Stimulated activated CD4-positive, alpha-beta T cell treated with anti-CD3 and anti-CD28 coated beads, Interleukin-15, amount 100 ng/mL, for 24 hours (primary cell): Measurements from ENCODE around the gene MGARP.
A peak's percentile ranks its signal among the peaks of the same experiment; 100 is the strongest.
"Not testable (repeated sequence)": the region's sequence is repeated elsewhere in the genome, so short reads cannot be mapped to it uniquely, and the experiment has no call there.

Experiments used
- DNase-seq: peaks from one replicate; pipeline ENCODE4 v3.0.0-alpha.2; 2020

MGARP gene

DNA sequence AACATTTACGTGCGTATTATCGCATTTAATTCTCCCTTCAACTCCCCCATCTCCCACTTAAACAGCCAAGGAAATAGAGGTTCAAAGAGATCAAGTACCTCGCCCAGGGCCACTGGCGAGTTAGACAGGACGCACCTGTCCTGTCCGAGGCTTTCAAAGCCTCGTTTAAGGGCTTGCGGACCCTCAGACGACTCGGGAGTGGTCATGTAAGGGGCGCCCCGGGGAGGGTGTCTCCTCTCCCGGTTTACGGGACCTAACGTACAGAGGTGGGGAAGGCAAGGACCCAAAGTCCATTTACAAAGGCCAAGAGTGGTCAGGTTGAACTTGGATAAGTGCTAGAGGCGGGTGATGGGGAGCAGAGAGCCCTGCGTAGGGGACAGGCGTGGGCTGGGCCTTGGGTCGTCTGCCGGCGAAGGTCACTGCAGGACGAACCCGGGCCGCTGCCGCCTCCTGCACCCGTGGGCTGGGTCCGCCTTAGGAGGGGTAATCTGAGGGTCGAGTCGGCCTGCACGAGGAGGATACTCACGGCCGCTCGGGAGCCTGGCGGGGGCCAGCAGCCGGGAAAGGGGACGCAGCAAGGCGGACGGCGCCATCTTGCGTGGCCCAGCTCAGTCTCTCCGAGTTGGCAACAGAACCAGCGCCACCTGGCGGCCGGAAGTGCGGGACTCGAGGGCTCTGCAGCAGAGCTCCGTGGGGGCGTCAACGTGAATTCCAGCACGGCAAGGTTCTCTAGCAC is 15.3 kb upstream of the MGARP start:
- peak; percentile 100 for DNase-seq

DNA sequence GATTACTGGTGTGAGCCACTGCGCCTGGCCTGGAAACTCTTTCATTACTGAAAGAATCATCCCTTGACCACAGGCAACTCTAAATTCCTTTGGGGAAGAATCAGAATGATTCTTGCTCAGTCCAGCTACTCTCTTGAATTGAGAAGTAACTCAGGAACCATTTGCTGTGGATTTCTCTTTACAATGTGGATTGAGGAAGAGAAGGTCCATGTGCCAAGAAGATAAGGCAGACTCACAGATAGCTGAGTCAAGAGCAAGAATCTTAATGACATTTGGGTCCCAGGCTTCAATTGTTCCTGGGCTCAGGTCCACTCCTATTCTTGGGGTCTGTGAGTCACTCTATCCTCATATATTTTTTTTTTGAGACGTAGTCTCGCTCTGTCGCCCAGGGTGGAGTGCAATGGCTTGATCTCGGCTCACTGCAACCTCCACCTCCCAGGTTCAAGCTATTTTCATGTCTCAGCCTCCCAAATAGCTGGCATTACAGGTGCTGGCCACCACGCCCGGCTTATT is 6.2 kb upstream of the MGARP start:
- DNase-seq = no peak

DNA sequence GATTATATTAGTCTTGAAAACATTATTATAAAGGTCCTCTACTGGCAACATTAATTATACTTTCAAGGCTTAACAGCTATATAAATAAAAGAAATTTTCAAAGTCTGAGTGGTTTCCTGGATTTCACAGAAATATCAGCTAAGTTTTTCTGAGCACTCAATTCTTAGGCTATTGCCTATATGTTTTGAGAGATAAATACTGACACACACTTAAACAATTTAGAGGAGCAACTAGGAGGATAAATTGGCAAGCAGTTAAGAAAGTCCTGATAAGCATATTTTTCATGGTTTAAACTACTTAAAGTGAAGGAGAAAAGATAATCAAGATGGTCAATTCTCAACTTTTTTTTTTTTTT is 2.7 kb upstream of the MGARP start:
- no peak for DNase-seq

DNA sequence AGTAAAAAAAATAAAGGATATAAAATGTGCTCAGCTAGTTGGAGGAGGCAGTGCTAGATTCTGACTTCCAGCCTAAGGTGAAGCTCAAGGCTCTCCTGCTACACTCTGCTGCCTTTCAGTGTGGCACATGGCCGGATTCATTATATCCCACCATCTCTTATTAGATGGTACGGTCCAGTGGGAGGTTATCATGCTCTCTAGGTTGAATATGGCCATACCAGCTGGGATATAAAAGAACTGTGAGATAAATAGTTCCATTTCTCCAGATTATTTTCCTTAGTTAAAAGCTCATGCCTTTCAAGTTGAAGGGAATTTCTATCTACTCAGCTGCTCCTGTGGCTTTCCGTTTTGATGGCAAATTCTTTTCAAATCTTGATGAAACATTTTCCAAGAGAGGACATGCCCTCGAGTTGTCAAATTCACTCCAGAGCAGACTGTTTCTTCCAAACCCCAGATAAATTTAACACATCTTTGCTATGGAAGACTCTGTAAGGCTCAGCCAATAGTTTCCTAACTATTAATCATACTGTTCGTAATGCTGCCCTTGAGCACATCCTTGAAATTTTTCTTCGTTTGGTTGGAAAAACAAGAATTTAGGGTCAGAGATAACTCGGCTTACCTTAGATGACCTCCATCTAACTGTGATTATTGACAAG is 2.2 kb upstream of the MGARP start:
- no peak for DNase-seq

DNA sequence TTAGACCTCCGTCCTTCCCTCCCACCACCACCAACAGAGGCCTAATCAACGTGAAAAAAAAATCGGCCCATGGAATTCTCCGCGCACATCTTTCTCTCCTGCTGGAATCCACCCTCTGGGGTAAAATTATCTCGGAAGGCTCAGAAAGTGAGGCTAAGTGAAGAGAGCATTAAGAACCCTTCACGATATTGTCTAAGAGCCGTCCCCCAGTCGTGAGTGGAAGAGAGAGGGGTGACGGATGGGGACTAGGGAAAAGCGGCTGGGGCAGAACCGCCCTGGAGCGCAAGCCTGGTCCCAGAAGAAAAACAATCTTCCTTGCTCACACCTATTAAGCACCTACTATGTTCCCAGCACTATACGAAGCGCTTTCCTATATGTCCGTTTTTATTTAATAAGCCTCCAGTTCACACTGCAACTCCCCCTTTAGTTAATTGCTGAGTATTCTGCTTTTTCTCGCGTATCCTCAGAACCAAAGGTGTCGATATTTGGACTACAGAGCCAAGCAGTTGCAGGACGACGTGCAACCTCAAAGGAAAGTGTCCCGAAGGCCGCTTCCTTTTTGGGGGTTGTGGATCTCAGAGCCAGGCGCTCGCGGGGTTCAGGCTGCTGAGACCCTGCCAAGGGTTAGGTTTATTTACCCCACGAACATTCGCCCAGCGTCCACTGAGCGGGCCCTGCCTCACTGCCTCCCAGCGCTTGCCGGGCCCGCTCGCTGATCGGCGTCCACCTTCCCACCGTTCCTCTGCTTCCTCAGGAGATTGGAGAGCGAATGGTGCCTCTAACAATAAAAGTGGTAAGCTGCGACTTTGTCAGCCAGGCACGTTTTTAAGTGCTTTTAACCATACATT is 889 bp downstream of the MGARP start:
- DNase-seq = peak; percentile 30

DNA sequence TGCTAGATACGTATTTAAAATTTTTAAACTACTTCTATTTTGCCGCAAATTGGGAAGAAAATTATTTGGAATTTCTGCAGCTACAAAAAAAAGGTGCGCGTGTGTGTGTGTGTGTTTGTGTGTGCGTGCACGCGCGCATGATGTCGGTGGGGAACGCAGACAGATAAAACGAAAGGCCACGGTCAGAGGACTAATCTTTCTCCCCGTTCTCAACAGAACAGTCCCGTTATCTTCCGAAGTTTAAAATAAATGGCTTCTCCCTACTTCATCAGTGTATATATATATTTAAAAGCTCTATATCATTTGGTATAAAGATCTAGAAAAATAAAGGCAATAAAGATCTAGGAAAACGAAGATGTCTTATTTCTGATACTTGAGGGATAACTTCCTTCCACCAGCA is 1.5 kb downstream of the MGARP start:
- DNase-seq = no peak

DNA sequence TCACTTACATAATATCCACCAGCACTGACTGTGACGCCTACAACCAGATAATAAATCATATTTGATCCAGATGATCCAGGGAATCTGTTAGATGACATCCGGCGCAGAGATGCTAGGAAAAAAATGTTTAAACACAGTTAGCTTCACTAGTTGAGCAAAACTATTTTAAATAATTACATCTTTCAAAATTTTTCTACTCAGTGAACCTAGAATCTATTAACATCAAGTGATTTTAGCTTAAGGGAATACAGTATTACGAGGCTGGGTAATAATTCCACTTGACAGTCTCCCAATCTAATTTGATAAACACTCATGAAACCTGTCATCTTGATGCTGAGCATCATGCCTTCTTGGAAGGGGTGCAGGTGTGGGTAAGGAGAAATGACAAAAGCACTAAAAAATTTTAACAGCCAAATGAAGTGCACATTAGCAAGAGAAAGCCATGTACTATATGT is 4.7 kb downstream of the MGARP start:
- no peak for DNase-seq

DNA sequence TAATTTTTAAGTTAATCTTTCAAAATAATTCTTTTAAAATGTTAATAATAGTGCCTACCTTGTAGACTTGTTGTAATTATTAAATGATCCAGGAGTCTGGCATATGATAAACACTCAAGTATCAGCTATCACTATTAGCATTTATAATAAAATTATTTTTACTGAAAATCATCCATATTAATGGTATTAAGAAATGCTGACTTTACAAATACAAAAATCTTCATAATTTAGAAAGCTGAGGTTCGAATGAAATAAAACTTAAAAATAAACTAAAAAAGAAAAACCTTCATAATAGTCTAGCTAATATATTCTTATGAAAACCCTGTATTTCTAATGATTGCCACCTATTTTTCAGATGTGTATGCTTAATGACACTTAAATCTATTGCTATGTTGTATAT is 5.2 kb downstream of the MGARP start:
- no peak for DNase-seq

DNA sequence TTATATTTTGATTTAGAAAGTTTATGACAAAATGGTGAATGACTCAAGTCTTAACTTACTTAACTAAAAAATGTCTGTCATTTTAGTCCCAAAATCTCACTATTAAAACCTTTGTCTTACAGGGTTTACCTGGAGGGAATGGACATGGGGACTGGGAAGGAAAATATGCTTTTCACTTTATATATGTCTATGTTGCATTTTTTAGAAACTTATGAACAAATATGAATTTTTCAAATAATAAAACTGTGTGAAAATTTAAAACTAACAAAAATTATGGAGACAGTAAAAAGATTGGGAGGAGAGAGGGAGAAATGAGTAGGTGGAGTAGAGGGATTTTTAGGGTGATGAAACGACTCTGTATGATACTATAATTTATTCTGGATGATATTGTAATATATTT is 6.2 kb downstream of the MGARP start:
- no peak for DNase-seq

DNA sequence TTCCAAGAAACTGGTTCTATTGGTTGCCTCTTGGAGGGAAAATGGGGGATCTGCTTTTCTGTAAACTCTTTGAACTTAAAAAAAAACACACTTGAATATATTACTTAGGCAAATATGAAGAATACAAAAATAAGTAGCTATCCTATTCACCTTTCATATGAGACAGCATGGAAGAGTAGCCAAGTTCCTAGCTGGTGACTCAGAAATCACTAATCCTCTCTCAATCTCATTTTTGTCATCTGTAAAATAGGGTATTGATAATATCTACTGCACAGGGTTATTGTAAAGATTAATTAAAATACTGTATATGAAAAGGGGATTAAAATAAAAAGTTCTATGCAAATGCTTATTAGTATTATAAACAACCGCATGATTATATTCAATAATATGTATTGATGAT is 12.7 kb downstream of the MGARP start:
- DNase-seq = no peak

DNA sequence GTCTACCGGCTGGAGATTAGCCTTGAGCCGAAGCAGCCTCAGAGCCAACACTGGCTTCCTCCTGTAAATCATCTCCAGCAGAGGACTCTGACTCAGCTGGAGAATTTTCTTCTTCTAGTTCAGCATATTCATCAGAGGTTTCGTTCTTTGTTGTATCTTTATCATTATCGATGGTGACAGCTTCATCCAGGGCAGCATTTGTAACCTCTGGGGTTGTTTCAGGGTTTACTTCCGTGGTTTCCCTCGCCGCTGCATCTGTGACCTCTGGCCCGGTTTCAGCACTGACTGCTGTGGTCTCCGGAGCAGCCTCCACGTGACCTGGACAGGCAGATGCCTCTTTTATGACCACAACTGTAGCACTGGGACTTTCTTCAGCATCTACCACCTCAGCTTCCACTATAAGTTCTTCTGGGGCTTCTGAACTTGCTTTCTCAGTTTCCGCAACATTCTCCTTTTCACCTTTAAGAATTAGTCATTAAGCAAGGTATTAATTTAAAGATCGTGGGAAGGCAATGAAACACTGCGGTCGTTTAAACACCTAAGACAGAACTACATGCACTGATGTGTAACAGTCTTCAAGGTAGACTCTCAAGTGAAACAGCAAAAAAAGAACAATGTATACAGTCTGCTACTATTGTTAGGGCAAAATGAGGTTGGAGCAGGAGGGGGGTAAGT is 13.3 kb downstream of the MGARP start:
- peak; percentile 89 for DNase-seq

DNA sequence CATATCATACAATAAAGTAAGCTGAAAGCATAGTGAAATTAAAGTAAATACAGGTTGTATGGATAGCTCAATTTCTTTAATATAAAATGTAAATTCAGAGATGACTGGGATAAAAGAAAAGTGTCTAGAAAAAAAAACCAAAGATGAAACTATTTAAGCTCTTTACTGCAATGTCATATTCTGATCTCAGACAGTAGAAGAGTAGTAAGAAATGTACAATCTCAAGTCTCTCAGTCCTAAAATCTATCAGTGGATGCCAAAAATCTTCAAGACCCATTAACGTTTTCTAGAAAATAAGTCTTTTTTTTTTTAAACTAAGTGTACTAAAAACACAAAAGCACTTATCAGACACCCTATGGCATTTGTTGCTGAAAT is 13.8 kb downstream of the MGARP start:
- DNase-seq = no peak

DNA sequence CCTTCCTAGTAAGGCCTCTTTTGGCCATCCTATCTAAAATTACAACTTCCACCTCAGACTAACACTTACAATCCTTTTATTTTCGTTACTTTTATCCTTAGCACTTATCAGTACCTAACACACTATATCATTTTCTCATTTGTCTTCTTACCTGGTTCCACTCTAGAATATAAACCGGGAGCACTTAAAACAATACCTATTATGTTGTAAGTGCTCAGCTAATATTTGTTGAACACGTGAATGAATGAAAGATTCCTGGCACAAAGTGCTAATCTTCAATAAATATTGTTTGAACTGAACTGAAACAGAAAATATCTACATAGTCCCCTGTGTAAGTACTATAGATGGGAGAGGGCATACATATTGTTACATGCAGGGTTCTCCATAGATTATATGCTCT is 14.4 kb downstream of the MGARP start:
- no peak for DNase-seq

DNA sequence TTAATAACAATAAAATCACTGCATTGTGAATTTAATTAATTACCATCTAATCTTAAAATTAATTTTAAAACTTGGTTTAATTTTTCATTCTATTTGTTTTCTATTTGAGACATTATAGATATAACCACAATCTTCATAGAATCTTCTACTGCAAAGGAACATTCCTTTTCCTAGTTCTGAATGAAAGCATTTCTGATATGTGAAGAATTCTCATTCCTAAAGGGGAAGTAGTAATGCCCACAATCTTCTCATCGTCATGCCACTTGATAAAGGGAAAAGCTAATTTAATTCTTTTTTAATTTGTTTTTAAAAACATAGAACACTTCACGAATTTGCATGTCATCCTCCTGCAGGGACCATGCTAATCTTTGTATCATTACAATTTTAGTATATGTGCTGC is 23.7 kb downstream of the MGARP start:
- DNase-seq = no peak

DNA sequence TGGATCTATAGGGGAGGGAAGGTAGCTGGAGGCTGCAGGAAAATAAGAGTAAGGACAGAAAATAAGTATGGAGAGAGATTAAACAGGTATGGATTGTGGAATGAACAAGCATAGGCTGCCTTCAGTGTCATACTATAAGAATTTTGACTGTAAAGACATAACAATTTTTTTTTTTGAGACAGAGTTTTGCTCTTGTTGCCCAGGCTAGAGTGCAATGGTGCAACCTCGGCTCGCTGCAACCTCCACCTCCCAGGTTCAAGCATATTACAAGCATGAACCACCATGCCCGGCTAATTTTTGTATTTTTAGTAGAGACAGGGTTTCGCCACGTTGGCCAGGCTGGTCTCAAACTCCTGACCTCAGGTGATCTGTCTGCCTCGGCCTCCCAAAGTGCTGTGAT is 24.4 kb downstream of the MGARP start:
- not testable (repeated sequence) for DNase-seq

DNA sequence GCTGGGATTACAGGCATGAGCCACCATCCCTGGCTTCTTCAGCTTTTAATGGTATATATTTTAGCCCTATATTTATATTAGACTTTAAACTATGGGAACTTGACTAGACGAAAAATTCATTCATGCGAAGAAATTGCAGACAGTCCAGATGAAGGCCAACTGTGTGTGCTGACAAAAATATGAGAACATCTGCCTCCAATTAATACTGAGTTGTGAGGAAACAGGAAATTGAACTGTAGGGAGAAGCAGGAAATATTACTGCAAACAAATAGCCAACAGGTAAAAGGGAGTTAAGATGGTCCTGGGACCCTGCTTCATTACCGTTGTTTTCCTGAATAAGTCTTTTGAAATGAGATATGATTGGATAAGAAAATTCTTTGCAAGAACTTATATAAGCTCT is 26.3 kb downstream of the MGARP start:
- DNase-seq = no peak

DNA sequence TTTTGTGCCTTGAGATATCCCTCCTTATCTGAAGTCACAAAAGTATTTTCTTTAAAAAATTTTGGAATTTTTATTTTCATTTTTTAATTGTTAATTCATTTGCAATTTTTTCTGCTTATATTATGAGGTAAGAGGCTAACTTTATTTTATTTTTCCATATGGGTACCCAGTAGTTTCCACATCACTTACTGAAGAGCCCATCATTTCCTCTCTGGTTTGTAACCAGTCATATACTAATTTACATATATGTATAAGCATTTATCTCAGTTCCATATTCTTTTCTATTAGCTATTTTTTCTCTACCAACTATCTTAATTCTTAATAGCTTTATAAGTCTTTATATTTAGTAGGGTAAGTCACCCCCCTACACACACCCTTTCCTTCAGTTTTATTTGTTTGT is 27.0 kb downstream of the MGARP start:
- DNase-seq = no peak

DNA sequence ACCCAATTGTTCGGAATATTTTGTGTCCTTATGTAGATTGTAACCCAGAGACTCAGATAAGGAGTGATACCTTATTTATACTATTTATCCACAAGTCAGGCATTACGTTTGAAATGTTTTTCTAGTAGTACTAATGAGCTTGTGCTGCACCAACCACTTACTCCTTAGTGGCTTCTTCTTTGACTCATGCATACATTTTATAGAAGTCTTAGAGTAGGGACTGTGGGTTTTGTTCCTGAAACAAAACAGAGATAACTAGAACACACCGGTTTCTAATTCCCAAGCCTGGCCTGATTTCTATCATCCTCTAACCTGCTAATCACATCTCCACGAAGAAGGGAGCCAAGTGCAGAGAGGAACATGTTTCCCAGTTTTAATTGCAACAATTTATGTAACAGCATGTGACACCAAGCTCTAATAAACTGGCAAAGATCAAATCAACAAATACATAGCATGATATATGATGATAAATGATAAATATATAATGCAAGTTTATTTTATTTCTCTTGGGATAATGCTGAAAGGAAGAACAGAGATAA is 32.3 kb downstream of the MGARP start:
- no peak for DNase-seq

DNA sequence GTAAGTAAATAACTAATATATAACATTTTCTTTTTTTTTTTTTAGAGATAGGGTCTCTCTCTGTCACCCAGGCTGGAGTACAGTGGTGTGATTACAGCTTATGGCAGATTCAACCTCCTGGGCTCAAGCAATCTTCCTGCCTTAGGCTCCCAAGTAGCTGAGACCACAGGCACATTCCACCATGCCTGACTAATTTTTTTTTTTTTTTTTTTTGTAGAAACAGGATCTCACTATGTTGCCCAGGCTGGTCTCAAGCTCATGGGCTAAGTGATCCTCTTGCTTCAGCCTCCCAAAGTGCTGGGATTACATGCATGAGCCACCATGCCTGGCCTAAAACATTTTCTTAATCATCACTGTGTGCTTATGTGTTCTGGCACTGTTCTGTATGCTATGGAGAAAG is 32.8 kb downstream of the MGARP start:
- no peak for DNase-seq

DNA sequence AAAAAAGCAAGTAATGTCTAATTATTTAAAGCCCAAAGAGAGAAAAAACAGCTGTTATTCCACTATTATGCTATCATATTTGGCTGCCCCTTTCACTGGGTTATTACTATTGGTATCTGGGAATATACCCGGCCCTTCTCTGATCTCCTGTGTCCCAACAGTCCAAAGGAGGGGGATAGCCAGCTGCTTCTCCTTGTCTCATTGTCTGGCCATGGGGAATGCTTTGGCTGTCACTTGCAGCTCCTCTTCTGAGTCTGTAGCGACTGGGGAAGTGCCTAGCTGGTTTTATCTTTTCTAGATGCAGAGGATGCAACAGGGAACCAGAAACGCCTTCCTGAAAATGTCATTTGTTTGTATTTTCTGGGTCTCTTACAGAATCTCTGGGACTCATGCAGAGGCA is 33.9 kb downstream of the MGARP start:
- DNase-seq = no peak

DNA sequence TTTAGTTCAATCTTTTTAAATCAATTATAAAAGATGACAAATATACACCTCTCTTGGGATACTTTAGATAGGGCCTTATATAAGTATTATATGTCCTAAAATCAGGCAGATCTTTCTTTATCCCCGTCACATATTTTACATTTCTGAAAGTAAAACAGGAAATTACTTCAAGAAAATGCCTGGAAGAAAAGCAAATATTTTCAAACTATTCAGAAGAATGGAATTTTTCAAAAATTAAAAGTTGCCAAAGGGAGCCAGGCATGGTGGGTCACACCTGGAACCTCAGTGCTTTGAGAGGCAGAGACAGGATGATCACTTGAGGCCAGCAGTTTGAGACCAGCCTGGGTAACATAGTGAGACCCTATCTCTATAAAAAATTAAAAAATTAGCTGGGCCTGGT is 34.4 kb downstream of the MGARP start:
- no peak for DNase-seq

DNA sequence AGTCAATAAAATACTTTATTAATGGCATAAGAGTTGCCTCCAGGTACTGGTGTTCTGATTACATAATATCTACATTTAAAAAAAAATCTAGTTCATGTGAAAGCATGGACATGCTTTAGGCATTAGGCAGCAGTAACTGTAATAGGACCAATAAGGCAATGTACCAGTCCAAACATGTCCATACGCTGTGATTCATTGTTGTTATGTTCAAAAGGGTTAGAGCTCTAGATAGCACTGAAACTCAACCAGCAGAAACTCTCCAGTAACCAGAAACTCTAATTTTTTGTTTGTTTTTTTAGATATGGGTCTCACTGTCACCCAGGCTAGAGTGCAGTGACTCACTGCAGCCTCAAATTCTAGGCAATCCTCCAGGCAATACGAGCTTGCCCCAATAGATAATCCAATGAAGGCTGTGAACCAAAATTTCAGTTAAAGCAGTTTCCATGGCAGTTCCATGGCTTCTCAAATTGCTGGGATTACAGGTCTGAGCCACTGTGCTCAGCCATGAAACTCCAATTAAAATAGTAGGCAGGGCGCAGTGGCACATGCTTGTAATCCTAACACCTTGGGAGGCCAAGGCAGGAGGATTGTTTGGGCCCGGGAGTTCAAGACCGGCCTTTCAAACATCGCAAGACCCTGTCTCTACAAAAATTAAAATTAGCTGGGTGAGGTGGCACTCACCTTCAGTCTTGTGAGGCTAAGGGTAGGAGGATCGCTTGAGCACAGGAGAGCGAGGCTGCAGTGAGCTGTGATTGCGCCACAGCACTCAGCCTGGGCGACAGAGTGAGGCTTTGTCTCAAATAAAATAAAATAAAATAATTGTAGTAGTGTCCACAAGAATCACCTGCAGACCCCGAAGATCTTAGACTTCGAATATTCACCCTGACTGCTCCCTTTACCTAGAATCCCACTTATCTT is 36.3 kb downstream of the MGARP start:
- DNase-seq = no peak
